IPS-15b (cell line): ENCODE data around the gene STAT6.

ENCODE experiments used
- H3K27me3 ChIP-seq: one replicate; pipeline ENCODE4 v1.6.1; 2013; ENCODE audit warnings: low read length; ENCODE audit not compliant: control insufficient read depth, insufficient read depth
- H3K36me3 ChIP-seq: one replicate; pipeline ENCODE4 v1.6.1; 2013; ENCODE audit warnings: low read length; ENCODE audit not compliant: control insufficient read depth, insufficient read depth
- H3K4me1 ChIP-seq: one replicate; pipeline ENCODE4 v1.6.1; 2013; ENCODE audit warnings: mild to moderate bottlenecking, low read length; ENCODE audit not compliant: control insufficient read depth, insufficient read depth
- H3K4me3 ChIP-seq: one replicate; pipeline ENCODE4 v1.5.1; 2013; ENCODE audit warnings: low read depth, low read length
- H3K9ac ChIP-seq: one replicate; pipeline ENCODE4 v1.6.1; 2013; ENCODE audit warnings: low read depth, mild to moderate bottlenecking, low read length
- H3K9me3 ChIP-seq: one replicate; pipeline ENCODE4 v1.6.1; 2013; ENCODE audit warnings: mild to moderate bottlenecking, low read length; ENCODE audit not compliant: control insufficient read depth, insufficient read depth

Gene STAT6

DNA sequence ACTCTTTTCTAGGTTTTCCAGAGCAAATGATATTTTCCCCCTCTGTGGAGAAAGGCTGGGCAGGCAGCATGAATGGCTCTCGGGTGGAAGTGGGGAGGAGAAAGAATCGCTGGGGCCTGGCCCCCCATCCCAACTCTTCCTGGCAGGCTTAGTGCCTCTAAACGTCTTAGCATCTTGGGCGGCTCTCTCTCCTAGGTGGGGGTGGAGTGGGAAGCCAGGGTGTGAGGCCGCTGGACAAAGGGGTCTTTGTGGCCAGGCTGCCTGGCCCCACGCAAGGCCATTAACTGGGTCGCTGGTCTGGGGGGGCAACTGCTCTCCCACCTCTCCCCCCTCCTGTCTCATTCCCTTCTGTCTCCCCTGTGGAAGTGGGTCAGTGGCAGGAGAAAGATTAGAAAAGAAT is 31.6 kb upstream of the STAT6 start:
- no peak overlapping the region for H3K4me3 ChIP-seq
- peaks cover 73% of the 10 kb centered on the region for H3K36me3 ChIP-seq
- no peaks in the 10 kb centered on the region for H3K27me3 ChIP-seq
- H3K9me3 ChIP-seq = no peaks in the 10 kb centered on the region
- no peak overlapping the region for H3K9ac ChIP-seq
- H3K4me1 ChIP-seq = peaks cover 2% of the 10 kb centered on the region

DNA sequence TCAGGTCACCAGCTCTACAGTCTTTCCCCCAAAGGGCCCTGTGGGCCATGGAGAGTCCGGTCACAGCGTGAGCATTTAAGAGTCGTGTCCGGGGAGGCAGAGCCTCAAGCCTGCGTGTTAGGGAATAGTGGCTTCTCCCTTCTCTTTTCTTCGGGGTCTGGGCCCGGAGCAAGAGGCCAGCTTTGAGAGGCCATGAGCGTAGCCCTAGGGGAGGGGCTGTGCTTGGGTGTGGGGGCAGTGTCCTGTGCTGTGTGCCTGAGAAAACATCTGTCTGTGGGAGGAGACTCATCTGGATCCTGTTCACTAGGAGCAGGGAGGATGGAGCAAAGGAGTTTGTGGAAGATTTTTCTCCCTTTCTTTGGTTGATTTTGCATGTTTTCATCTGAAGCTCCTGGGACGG is 31.0 kb upstream of the STAT6 start:
- peaks cover 2% of the 10 kb centered on the region for H3K4me1 ChIP-seq

DNA sequence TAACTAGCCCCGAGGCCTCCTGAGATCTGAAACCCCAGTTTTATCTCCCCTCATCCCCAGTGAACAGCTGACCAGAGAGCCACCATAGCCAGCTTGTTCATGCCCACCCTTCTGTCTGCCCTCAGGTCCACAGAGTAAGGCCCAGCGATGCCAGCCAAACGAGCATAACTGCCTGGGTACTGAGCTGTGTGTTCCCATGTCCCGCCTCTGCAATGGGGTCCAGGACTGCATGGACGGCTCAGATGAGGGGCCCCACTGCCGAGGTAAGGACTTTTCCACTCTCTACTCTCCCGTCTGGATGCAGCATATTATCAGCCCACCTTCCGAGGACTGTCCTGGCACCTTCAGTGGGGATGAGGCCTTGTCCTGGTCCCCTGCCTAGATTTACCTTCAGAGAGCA is 30.1 kb upstream of the STAT6 start:
- Histone ChIP-seq H3K4me3 (no peak overlapping the region), H3K36me3 (peaks cover 63% of the 10 kb centered on the region), H3K27me3 (no peaks in the 10 kb centered on the region), H3K9ac (no peak overlapping the region), H3K9me3 (no peaks in the 10 kb centered on the region), H3K4me1 (peaks cover 2% of the 10 kb centered on the region)

More for the DNA sequence above, 31.0 kb upstream of the STAT6 start:
- Histone ChIP-seq H3K27me3 (no peaks in the 10 kb centered on the region), H3K36me3 (peaks cover 69% of the 10 kb centered on the region), H3K4me3 (no peak overlapping the region), H3K9me3 (no peaks in the 10 kb centered on the region), H3K9ac (no peak overlapping the region)

DNA sequence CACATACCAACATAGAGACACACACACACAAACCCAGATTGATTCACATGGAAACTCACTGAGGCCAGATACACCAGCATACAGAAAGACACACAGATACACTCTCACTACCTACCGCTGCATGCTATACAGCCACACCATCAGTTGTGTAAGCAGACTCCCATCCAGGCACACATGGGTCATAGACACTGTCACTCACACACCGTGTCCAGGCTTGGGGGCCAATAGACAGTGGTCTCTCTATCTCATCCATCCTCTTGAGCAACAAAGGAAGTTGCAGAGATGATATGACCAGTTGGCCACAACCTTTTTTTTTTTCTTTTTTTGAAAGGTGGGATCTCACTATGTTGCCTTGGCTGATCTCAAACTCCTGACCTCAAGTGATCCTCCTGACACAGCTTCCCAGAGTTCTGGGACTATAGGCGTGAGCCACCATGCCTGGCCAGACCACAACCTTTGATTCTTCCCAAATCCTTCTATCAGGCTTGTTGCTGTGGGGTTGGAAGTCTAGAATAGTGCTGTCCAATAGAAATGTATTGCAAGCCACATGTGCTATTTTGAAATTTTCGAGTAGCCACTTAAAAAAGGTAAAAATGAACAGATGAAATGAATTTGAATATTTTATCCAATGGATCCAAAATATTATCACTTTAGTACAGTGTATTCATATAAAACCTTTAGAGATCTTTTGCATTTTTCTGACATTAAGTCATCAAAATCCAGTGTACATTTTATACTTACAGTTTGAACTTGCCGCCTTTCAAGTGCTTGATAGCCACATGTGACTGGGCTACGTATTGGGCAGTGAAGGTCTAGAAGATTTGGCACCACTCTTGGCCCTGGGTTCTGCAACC is 28.9 kb upstream of the STAT6 start:
- Histone ChIP-seq H3K36me3 (peaks cover 51% of the 10 kb centered on the region), H3K9ac (no peak overlapping the region), H3K4me3 (no peak overlapping the region), H3K9me3 (no peaks in the 10 kb centered on the region), H3K27me3 (no peaks in the 10 kb centered on the region), H3K4me1 (peaks cover 6% of the 10 kb centered on the region)

DNA sequence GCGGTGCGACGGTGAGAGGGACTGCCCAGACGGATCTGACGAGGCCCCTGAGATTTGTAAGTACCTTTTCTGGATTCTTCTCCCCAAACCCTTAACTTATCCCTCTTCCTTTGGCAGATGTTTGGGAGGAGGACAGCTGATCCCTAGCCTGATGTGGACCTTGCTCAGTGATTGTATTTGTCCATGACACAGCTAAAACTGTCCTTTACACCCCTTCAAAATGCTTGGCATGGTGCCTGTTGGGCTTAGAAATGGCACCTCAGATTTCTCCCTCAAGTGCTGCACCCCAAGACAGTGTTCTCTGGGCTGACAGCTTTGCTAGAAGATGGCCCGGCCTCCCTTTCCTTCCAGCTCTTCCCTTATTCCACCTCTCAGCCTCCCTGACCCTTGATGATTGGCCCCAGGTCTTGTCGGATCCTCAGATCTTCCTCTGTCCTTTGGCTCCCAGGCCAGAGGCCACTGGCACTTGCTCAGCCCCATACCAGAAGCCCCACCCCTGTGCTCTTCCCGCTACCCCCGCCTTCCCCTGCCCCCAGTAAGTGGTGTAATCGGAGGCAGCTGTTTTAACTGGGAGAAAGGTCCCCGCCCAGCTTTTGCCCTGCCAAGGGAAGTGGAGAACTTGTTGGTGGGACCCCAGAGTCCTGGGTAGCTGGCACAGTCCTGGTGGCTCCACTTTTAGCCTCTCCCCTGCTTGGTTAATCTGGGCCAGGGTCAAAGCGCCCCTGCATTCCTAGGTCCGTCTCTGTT is 27.5 kb upstream of the STAT6 start:
- H3K4me1 ChIP-seq = peaks cover 13% of the 10 kb centered on the region
- H3K27me3 ChIP-seq = no peaks in the 10 kb centered on the region
- H3K9ac ChIP-seq = no peak overlapping the region
- no peaks in the 10 kb centered on the region for H3K9me3 ChIP-seq
- H3K36me3 ChIP-seq = peaks cover 46% of the 10 kb centered on the region
- H3K4me3 ChIP-seq = no peak overlapping the region

DNA sequence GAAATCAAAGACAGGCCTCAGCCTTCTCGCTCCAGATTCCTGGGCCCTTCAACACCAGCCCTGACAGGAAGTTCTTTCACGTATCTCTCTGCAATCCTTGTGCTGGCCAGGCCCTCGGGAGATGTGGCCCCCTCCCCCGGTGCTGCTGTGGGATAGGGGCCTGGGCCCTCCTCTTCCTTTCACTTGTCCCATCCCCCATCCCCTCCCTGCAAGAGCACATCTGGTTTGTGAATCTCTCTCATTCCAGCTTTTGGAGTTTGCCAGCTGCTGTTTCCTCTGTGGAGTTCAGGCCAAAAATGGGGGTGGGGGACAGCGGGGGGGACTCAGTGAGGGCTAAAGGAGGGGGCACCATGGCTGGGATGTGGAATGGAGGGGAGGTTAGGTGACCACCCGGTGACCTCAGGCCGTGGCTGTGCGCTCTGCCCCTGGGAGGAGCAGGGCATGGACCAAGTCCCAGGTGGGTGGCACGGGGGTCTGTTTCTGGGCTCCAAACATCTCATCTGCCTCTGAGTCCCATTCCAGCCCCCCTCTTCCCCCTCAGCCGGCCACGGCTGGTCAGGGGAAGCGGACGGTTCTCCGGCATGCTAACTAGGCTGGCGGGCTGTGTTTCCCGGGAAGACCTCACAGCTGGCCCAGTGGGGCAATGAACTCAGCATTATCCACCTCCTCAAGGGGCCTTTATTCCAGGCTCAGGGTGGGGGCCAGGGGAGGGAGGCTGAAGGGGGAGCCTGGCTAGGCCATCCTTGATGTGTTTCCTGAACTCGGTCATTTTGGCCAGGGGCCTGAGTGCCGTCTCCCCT is 24.6 kb upstream of the STAT6 start:
- Histone ChIP-seq H3K27me3 (no peaks in the 10 kb centered on the region), H3K9me3 (no peaks in the 10 kb centered on the region), H3K4me3 (no peak overlapping the region), H3K36me3 (peaks cover 20% of the 10 kb centered on the region), H3K9ac (no peak overlapping the region), H3K4me1 (peaks cover 40% of the 10 kb centered on the region)

DNA sequence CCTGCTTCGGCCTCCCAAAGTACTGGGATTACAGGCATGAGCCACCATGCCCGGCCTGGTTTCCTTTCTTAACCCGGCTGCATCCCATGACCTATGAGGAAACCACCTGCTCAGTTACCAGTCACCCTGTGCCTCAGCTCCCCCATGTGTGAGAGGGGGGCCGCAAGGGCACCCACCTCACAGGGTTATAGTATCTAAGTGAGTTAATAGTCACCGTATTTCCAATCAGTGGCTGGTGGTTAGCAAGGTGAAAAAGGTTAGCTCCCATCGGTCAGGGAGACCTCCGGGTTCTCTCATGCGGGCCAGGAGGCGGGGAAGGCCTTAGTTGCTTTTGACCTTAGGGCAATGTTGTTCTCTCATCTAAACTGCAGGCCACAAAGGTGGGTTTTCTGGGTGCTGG is 23.8 kb upstream of the STAT6 start:
- Histone ChIP-seq H3K27me3 (no peaks in the 10 kb centered on the region), H3K9me3 (no peaks in the 10 kb centered on the region), H3K36me3 (peaks cover 19% of the 10 kb centered on the region), H3K9ac (no peak overlapping the region), H3K4me3 (no peak overlapping the region), H3K4me1 (peaks cover 45% of the 10 kb centered on the region)

DNA sequence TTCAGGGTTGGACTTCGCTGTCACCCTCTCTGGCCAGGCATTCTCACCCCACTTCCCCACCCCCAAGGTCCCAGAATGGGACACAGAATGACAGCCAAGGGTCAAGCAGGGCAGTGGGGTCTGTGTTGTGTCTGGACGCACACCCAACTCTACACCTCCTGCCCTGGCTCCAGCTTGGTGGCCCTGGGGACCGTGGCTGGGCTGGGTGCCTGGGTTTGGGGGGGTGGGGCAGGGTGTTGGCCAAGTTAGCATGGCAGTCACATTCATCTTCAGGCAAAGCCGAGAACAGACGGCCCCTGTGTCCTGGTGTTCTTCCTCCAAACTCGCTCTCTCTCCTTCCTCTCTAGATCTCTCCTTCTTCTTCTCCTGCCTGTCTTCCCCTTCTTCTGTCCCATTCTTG is 22.8 kb upstream of the STAT6 start:
- no peaks in the 10 kb centered on the region for H3K9me3 ChIP-seq
- no peak overlapping the region for H3K4me3 ChIP-seq
- no peaks in the 10 kb centered on the region for H3K27me3 ChIP-seq
- no peak overlapping the region for H3K9ac ChIP-seq
- peaks cover 8% of the 10 kb centered on the region for H3K36me3 ChIP-seq
- peaks cover 47% of the 10 kb centered on the region for H3K4me1 ChIP-seq

DNA sequence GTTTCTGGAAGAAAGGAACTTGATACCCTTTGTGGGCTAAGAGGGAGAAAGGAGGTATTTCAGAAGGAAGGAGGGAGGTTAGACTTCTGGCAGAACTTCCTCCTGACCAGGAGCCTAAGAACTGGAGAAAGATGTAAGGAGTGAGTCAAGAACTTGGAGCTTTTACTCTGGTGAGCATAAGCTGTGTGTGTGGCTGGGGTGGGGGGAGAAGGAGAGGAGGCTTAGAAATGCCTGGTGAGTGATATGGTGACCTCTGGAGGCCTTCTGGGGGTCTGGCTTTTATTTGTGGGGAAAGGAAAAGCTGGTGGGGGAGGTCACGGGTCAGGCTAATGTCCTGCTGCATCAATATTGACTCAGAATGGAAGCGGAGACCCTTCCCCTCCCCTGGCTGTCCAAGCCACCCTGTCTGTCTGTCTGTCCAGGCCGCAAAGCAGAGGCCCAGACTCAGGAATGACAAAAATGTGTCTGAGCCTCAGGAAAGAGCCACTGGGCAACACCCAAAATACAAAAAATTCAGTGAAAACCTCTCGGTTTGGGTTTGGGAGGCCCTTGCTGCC is 21.9 kb upstream of the STAT6 start:
- peak overlapping the region; percentile 38 for H3K9ac ChIP-seq
- no peaks in the 10 kb centered on the region for H3K27me3 ChIP-seq
- no peak overlapping the region for H3K4me3 ChIP-seq
- peaks cover 2% of the 10 kb centered on the region for H3K36me3 ChIP-seq
- H3K4me1 ChIP-seq = peaks cover 46% of the 10 kb centered on the region
- H3K9me3 ChIP-seq = no peaks in the 10 kb centered on the region

DNA sequence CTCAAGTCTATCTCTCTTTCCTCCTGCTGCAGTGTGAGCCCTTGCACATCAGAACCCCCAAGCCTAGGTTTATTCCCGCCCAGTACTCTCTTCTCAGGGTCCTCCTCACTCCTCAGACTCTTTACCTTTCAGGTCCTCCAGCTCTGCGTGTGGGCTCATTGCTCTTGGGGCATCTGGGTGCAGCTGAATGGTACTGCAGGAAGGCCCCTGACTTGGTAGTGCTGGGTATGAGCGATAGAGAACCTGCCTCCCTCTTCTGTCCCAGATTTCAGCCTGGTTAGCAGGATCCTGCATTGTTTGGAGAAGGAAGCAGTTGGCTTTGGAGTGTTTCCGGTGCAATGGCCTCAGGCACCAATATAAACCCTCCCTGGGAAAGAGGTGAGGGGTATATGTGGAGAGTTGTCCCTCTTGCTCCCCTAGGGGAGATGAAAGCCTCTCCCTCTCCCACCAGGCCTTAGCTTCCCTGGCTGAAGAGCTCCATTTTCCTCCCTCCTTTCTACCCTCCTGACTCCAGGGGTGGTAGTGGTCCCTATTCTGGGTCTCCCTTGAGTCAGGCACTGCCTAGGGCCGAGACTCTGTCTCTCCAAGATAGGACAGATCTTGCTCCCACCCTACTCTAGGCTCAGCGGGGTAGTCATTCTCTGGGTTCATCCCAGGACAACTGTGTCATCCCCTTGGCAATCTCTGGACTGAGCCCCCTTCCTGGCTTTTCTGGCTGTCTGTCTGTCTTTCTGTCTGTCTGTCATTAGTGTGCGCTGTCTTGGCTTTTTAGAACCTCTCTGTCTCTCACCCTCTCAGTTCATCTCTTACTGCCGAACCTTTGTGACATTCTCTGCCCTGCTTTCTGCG is 21.0 kb upstream of the STAT6 start:
- Histone ChIP-seq H3K9me3 (no peaks in the 10 kb centered on the region), H3K4me1 (peaks cover 45% of the 10 kb centered on the region), H3K36me3 (peaks cover 2% of the 10 kb centered on the region), H3K4me3 (no peak overlapping the region), H3K27me3 (no peaks in the 10 kb centered on the region), H3K9ac (no peak overlapping the region)

DNA sequence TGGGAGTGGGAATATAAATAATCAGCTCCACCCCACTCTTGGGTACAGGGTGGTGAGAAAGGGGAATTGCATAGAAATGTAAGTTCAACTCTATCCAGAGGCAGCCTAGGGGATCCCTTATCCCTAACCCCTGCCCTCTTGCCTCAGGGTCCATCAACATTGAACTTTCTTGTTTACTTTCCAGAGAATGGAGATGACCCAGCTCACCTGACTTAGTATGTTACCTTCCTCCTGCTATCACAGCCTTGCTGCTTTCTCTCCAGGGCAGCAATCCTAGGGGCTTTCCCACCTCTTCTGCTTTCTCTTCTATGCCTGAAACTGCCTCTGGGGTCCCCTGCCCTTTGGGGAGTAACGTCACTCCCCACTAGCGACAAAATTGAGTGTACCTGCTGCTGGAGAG is 19.8 kb upstream of the STAT6 start:
- peaks cover 2% of the 10 kb centered on the region for H3K36me3 ChIP-seq
- H3K27me3 ChIP-seq = no peaks in the 10 kb centered on the region
- H3K4me1 ChIP-seq = peaks cover 52% of the 10 kb centered on the region
- H3K4me3 ChIP-seq = peak overlapping the region; percentile 18
- no peak overlapping the region for H3K9ac ChIP-seq
- no peaks in the 10 kb centered on the region for H3K9me3 ChIP-seq
